ENCODE results near the gene SPINK6. TPM values are rescaled to one million over a fixed set of nuclear protein-coding genes. Genes with fewer than 3 reads are reported as not detected.

The SPINK6 gene, protein sequence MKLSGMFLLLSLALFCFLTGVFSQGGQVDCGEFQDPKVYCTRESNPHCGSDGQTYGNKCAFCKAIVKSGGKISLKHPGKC
- total RNA-seq, result not detected in 3 replicates
- long read RNA-seq, result 0 reads

DNA sequence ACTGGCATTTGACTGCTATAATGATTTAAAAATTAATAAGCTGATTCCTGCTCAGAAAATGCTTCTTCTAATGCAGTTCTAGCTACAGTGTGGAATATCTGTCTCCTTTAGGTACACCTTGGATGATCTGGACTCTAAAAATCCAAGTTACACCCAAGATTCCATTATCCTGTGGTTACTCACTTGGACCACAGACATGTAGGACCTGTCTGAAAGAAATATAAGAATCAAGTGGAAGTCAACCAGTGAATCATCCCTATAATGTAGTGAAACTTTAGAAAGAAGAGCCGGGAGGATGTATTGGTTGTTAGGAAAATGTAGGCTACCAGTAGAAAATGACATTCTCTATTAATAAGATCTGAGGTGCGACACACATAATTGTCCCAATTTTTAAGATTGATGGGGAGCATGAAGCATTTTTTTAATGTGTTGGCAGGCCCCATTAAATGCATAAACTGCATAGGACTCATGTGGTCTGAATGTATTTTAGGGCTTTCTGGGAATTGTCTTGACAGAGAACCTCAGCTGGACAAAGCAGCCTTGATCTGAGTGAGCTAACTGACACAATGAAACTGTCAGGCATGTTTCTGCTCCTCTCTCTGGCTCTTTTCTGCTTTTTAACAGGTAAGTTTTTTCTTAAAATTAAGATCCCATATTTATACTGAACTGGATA lies at the start of gene SPINK6:
TSS of gene SPINK6 (plus strand) at position 512 of the 673 bp plus-strand sequence. CDS start at position 567, 55 bp downstream.
- H3K36me3 Mint-ChIP-seq (ENCODE audit: low read depth), result no peaks in the 10 kb centered on the region
- H3K27me3 Mint-ChIP-seq (ENCODE audit: low read depth), result peaks cover 27% of the 10 kb centered on the region

GRCh38 chr5:148156609-148157008 lies 46.2 kb upstream of the SPINK6 start:
- Mint-ChIP-seq H3K27ac (ENCODE audit: unreplicated experiment) (no peak overlapping the region), H3K4me1 (ENCODE audit: low read depth) (no peaks in the 10 kb centered on the region), H3K27me3 (ENCODE audit: low read depth) (peaks cover 7% of the 10 kb centered on the region), H3K36me3 (ENCODE audit: low read depth) (no peaks in the 10 kb centered on the region), H3K9me3 (ENCODE audit: low read depth) (peaks cover 15% of the 10 kb centered on the region), H3K4me3 (ENCODE audit: unreplicated experiment) (no peak overlapping the region)
- no peak for TF ChIP-seq CTCF (IDR thresholded peaks at IDR 0.05)
- no peak for DNase-seq (ENCODE audit: low spot score)

More for the DNA sequence above, at the start of gene SPINK6:
- Mint-ChIP-seq H3K4me1 (ENCODE audit: low read depth) (no peaks in the 10 kb centered on the region), H3K9me3 (ENCODE audit: low read depth) (no peaks in the 10 kb centered on the region), H3K27ac (ENCODE audit: unreplicated experiment) (no peak within 1 kb of the TSS), H3K4me3 (ENCODE audit: unreplicated experiment) (no peak within 1 kb of the TSS)
- DNase-seq (ENCODE audit: low spot score), result no peak
- no peak for TF ChIP-seq CTCF (IDR thresholded peaks at IDR 0.05)

GRCh38 chr5:148162038-148162437 lies 40.8 kb upstream of the SPINK6 start:
- Mint-ChIP-seq H3K9me3 (ENCODE audit: low read depth) (peaks cover 1% of the 10 kb centered on the region), H3K4me3 (ENCODE audit: unreplicated experiment) (no peak overlapping the region), H3K27me3 (ENCODE audit: low read depth) (peaks cover 14% of the 10 kb centered on the region), H3K27ac (ENCODE audit: unreplicated experiment) (no peak overlapping the region), H3K4me1 (ENCODE audit: low read depth) (no peaks in the 10 kb centered on the region), H3K36me3 (ENCODE audit: low read depth) (no peaks in the 10 kb centered on the region)
- DNase-seq (ENCODE audit: low spot score), result no peak
- no peak for TF ChIP-seq CTCF (IDR thresholded peaks at IDR 0.05)

GRCh38 chr5:148163345-148163744 lies 39.5 kb upstream of the SPINK6 start:
- no peaks in the 10 kb centered on the region for H3K4me1 Mint-ChIP-seq (ENCODE audit: low read depth)
- no peak overlapping the region for H3K27ac Mint-ChIP-seq (ENCODE audit: unreplicated experiment)
- no peaks in the 10 kb centered on the region for H3K9me3 Mint-ChIP-seq (ENCODE audit: low read depth)

More at GRCh38 chr5:148163345-148163744, 39.5 kb upstream of the SPINK6 start:
- Mint-ChIP-seq H3K27me3 (ENCODE audit: low read depth) (peaks cover 18% of the 10 kb centered on the region), H3K36me3 (ENCODE audit: low read depth) (no peaks in the 10 kb centered on the region), H3K4me3 (ENCODE audit: unreplicated experiment) (no peak overlapping the region)
- TF ChIP-seq CTCF (IDR thresholded peaks at IDR 0.05), result no peak
- no peak for DNase-seq (ENCODE audit: low spot score)

All from chondrocyte (in vitro differentiated cells).